Ishikawa (cell line): Measurements from ENCODE around the gene ASAP2.
A peak's percentile ranks its signal among the peaks of the same experiment; 100 is the strongest.

Experiments used
- CEBPB ChIP-seq: IDR thresholded peaks from 2 replicates; pipeline ENCODE4 v1.6.1; 2012
- CREB1 ChIP-seq: IDR thresholded peaks from 2 replicates; pipeline ENCODE4 v1.6.1; 2012; ENCODE audit warnings: low read depth
- EGR1 ChIP-seq: IDR thresholded peaks from 2 replicates; pipeline ENCODE4 v1.6.1; 2012
- EP300 ChIP-seq: IDR thresholded peaks from 2 replicates; pipeline ENCODE4 v1.6.1; 2012; ENCODE audit warnings: borderline replicate concordance
- FOXM1 ChIP-seq: IDR thresholded peaks from 2 replicates; pipeline ENCODE4 v1.6.1; 2012; ENCODE audit warnings: low read depth, borderline replicate concordance
- NFIC ChIP-seq: IDR thresholded peaks from 2 replicates; pipeline ENCODE4 v1.6.1; 2012
- RAD21 ChIP-seq: IDR thresholded peaks from 2 replicates; pipeline ENCODE4 v1.6.1; 2012; ENCODE audit warnings: low read depth
- TAF1 ChIP-seq: IDR thresholded peaks from 2 replicates; pipeline ENCODE4 v1.6.1; 2012; ENCODE audit warnings: low read depth, mild to moderate bottlenecking
- TCF12 ChIP-seq: IDR thresholded peaks from 2 replicates; pipeline ENCODE4 v1.6.1; 2012; ENCODE audit warnings: low read depth
- TEAD4 ChIP-seq: IDR thresholded peaks from 2 replicates; pipeline ENCODE4 v1.6.1; 2012
- YY1 ChIP-seq: IDR thresholded peaks from 2 replicates; pipeline ENCODE4 v1.6.1; 2012; ENCODE audit warnings: low read depth
- ZBTB7A ChIP-seq: IDR thresholded peaks from 2 replicates; pipeline ENCODE4 v1.6.1; 2012; ENCODE audit warnings: low read depth
- TF ChIP-seq, protein P1 (sequence below): IDR thresholded peaks from 2 replicates; pipeline ENCODE4 v1.6.1; 2012; ENCODE audit warnings: low read depth, mild to moderate bottlenecking
- TF ChIP-seq, protein P2 (sequence below): IDR thresholded peaks from 2 replicates; pipeline ENCODE4 v1.6.1; 2012
- TF ChIP-seq, protein P3 (sequence below): IDR thresholded peaks from 2 replicates; pipeline ENCODE4 v1.6.1; 2012

ASAP2 gene

DNA sequence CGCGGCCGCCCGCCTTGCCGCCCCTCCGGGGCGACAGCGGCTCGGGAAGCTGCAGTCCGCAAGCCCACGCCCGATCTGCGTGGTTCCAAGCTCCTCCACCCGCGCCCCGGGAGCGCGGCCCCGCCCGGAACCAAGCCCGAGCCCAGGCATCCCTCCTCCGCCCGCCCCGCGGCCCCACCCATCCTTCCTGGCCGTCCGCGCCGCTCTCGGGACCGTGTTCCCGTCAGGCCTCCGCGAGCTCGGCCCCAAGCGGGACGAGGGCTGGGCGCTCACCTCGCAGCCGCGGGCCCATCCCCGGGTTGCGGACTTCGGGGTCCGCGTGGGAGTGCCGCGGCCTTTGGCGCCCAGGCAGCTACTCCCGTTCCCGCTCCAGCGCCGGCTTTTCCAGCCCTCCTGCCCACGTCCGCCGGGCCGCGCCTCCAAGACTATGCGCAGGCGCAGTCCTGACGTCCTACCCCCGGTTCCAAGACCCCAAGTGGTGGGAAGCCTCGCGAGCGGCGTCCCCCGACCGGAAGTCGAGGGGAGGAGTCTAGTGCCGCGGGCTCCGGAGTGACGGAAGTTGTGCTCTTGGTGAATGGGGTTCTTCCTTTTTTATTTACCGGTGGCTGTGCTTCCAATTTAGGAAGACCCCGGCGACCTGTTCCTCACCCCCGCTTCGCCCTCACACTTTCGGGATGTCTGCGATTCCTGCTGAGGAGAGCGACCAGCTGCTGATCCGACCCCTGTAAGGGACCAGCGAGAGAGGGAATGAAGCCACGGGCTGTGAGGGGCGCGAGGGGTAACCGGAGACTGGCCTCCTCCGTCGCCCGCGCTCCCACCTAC is 216.7 kb downstream of the ASAP2 start, which contains the start of the genes CPSF3 and ITGB1BP1:
Gene CPSF3, plus strand, starts transcription at position 555 of the 822 bp plus-strand sequence. Its CDS starts 120 bp downstream, at position 675.
Gene ITGB1BP1, minus strand, starts transcription at position 429 of the 822 bp plus-strand sequence. CDS start 4,831 bp downstream, outside the sequence.
- no peak for TF ChIP-seq FOXM1
- TF ChIP-seq RAD21, result no peak
- no peak for TF ChIP-seq CREB1
- TF ChIP-seq EGR1, result peak; percentile 80
- 0 out of 2 replicates have a peak, but pooled peaks have one; percentile 10 for TF ChIP-seq EP300
- TF ChIP-seq TEAD4, result no peak
- TF ChIP-seq NFIC, result no peak
- TF ChIP-seq, protein P1, sequence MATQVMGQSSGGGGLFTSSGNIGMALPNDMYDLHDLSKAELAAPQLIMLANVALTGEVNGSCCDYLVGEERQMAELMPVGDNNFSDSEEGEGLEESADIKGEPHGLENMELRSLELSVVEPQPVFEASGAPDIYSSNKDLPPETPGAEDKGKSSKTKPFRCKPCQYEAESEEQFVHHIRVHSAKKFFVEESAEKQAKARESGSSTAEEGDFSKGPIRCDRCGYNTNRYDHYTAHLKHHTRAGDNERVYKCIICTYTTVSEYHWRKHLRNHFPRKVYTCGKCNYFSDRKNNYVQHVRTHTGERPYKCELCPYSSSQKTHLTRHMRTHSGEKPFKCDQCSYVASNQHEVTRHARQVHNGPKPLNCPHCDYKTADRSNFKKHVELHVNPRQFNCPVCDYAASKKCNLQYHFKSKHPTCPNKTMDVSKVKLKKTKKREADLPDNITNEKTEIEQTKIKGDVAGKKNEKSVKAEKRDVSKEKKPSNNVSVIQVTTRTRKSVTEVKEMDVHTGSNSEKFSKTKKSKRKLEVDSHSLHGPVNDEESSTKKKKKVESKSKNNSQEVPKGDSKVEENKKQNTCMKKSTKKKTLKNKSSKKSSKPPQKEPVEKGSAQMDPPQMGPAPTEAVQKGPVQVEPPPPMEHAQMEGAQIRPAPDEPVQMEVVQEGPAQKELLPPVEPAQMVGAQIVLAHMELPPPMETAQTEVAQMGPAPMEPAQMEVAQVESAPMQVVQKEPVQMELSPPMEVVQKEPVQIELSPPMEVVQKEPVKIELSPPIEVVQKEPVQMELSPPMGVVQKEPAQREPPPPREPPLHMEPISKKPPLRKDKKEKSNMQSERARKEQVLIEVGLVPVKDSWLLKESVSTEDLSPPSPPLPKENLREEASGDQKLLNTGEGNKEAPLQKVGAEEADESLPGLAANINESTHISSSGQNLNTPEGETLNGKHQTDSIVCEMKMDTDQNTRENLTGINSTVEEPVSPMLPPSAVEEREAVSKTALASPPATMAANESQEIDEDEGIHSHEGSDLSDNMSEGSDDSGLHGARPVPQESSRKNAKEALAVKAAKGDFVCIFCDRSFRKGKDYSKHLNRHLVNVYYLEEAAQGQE, result no peak
- TF ChIP-seq ZBTB7A, result peak; percentile 85
- peak; percentile 45; the same call in 1 of the 2 replicates for TF ChIP-seq TCF12
- TF ChIP-seq, protein P2, sequence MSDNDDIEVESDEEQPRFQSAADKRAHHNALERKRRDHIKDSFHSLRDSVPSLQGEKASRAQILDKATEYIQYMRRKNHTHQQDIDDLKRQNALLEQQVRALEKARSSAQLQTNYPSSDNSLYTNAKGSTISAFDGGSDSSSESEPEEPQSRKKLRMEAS, result peak; percentile 75
- TF ChIP-seq, protein P3, sequence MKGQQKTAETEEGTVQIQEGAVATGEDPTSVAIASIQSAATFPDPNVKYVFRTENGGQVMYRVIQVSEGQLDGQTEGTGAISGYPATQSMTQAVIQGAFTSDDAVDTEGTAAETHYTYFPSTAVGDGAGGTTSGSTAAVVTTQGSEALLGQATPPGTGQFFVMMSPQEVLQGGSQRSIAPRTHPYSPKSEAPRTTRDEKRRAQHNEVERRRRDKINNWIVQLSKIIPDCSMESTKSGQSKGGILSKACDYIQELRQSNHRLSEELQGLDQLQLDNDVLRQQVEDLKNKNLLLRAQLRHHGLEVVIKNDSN, result no peak
- TF ChIP-seq TAF1, result peak; percentile 69
- peak; percentile 55; the same call in 1 of the 2 replicates for TF ChIP-seq YY1
- no peak for TF ChIP-seq CEBPB

DNA sequence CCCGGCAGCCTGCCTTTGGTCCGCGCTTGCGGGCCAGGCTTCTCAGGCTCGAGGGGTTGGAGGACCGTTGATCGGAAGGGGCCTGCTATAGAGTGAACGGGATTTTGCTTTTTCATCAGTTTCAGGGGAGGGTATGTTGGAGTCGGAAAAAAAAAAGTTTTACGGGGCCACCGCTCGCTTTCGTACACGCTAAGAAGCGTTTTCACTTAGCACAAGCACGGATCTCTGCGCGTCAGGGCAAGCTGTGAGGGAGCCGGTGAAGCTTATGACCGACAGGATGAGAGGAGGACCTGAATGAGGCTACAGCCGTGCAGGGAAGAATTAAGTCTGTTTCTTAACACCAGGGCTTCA is 217.3 kb downstream of the ASAP2 start:
- TF ChIP-seq, protein P2, result no peak
- no peak for TF ChIP-seq EP300
- TF ChIP-seq EGR1, result no peak
- no peak for TF ChIP-seq NFIC
- TF ChIP-seq CREB1, result no peak
- TF ChIP-seq, protein P1, result no peak
- TF ChIP-seq, protein P3, result no peak
- no peak for TF ChIP-seq CEBPB
- TF ChIP-seq RAD21, result no peak
- TF ChIP-seq TCF12, result no peak
- no peak for TF ChIP-seq ZBTB7A
- no peak for TF ChIP-seq FOXM1
- no peak for TF ChIP-seq YY1
- TF ChIP-seq TAF1, result no peak

DNA sequence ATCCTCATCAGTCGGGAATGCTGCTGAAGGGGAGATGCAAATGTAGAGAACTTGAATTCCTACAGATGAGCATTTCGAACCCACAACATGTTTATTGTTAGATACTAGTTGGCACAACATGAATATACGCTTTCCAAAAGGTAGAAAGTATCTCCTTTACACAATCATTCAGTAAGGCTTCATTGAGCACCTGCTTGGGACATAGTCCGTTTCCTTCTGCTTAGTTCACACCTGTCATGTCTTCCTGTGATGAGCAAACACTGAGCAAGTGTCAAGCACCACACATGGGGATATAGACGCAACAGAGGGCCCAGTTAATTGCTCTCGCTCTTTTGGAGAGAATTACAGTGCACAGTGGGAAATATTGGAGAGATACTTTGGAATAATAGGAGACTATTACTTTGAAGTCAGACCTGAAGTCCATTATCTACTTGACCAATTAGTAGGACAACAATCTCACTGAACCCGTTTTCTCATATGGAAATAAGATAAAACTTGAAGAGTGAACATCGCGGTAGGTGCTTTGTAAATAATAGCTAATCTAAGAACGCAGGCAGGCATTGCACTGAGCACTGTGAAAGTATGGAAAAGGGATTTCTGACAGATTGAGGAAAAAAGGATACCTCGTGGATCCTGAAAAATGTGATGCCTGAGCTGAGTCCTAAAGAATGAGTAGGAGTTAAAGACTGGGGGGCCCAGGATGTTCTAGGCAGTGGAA is 218.0 kb downstream of the ASAP2 start:
- no peak for TF ChIP-seq RAD21
- no peak for TF ChIP-seq NFIC
- TF ChIP-seq, protein P1, result no peak
- TF ChIP-seq EGR1, result no peak
- no peak for TF ChIP-seq CREB1
- TF ChIP-seq YY1, result no peak
- TF ChIP-seq TEAD4, result no peak
- TF ChIP-seq, protein P2, result no peak
- TF ChIP-seq FOXM1, result no peak
